Measurements from ENCODE around the gene MAP3K1.
A peak's percentile ranks its signal among the peaks of the same experiment; 100 is the strongest.

Gene MAP3K1

GRCh38 chr5:56822981-56823380, 7.6 kb downstream of the MAP3K1 start:
- Histone ChIP-seq H3K9me3 (no peaks in the 10 kb centered on the region), H3K4me1 (peaks cover 22% of the 10 kb centered on the region)

GRCh38 chr5:56824019-56824418, 8.7 kb downstream of the MAP3K1 start:
- H3K9me3 ChIP-seq = no peaks in the 10 kb centered on the region
- peaks cover 25% of the 10 kb centered on the region for H3K4me1 ChIP-seq
- no peak for DNase-seq (ENCODE audit: low spot score in 2 of 2)
- H3K4me3 ChIP-seq = no peak overlapping the region
- in situ Hi-C loops (cut with MboI; ENCODE audit: low sequenced_read_pairs) = loop anchor here (10.0 kb wide), 1 partner anchor 549 kb away; no protein-coding TSS in a partner anchor
- H3K36me3 ChIP-seq (replicated peaks) = no peaks in the 10 kb centered on the region
- no peaks in the 10 kb centered on the region for H3K27me3 ChIP-seq (ENCODE audit: low read depth)

More at GRCh38 chr5:56822981-56823380, 7.6 kb downstream of the MAP3K1 start:
- H3K36me3 ChIP-seq (replicated peaks) = no peaks in the 10 kb centered on the region
- in situ Hi-C loops (cut with MboI; ENCODE audit: low sequenced_read_pairs) = loop anchor here (10.0 kb wide), 1 partner anchor 548 kb away; no protein-coding TSS in a partner anchor
- H3K27me3 ChIP-seq (ENCODE audit: low read depth) = no peaks in the 10 kb centered on the region
- DNase-seq (ENCODE audit: low spot score in 2 of 2) = no peak
- H3K4me3 ChIP-seq = no peak overlapping the region

GRCh38 chr5:56825222-56825824, 10.0 kb downstream of the MAP3K1 start:
- Histone ChIP-seq H3K4me1 (peaks cover 27% of the 10 kb centered on the region), H3K36me3 (replicated peaks) (no peaks in the 10 kb centered on the region), H3K9me3 (no peaks in the 10 kb centered on the region), H3K4me3 (no peak overlapping the region), H3K27me3 (ENCODE audit: low read depth) (no peaks in the 10 kb centered on the region)
- DNase-seq (ENCODE audit: low spot score in 2 of 2) = no peak
- in situ Hi-C loops (cut with MboI; ENCODE audit: low sequenced_read_pairs) = loop anchor here (10.0 to 25.0 kb wide), 2 partner anchors 551 to 888 kb away; no protein-coding TSS in a partner anchor

- in situ Hi-C loops (cut with MboI; ENCODE audit: low sequenced_read_pairs) = loop anchor here (10.0 to 25.0 kb wide), 2 partner anchors 552 to 890 kb away; no protein-coding TSS in a partner anchor
- no peaks in the 10 kb centered on the region for H3K27me3 ChIP-seq (ENCODE audit: low read depth)
- no peak overlapping the region for H3K4me3 ChIP-seq
- peaks cover 32% of the 10 kb centered on the region for H3K4me1 ChIP-seq
- no peaks in the 10 kb centered on the region for H3K36me3 ChIP-seq (replicated peaks)
- peak in 1 of 2 experiments; percentile 31 for DNase-seq (ENCODE audit: low spot score in 2 of 2)
- H3K9me3 ChIP-seq = no peaks in the 10 kb centered on the region
Measured at GRCh38 chr5:56827049-56827448, 11.7 kb downstream of the MAP3K1 start.

- H3K4me3 ChIP-seq = no peak overlapping the region
- no peaks in the 10 kb centered on the region for H3K36me3 ChIP-seq (replicated peaks)
- H3K9me3 ChIP-seq = no peaks in the 10 kb centered on the region
- H3K4me1 ChIP-seq = peaks cover 32% of the 10 kb centered on the region
- H3K27me3 ChIP-seq (ENCODE audit: low read depth) = no peaks in the 10 kb centered on the region
- in situ Hi-C loops (cut with MboI; ENCODE audit: low sequenced_read_pairs) = loop anchor here (10.0 to 25.0 kb wide), 2 partner anchors 553 to 891 kb away; no protein-coding TSS in a partner anchor
- DNase-seq (ENCODE audit: low spot score in 2 of 2) = no peak
Measured at GRCh38 chr5:56827924-56828323, 12.6 kb downstream of the MAP3K1 start.

GRCh38 chr5:56829137-56829908, 14.0 kb downstream of the MAP3K1 start:
- H3K27me3 ChIP-seq (ENCODE audit: low read depth) = no peaks in the 10 kb centered on the region
- no peaks in the 10 kb centered on the region for H3K9me3 ChIP-seq
- peaks cover 42% of the 10 kb centered on the region for H3K4me1 ChIP-seq
- DNase-seq (ENCODE audit: low spot score in 2 of 2) = no peak
- H3K4me3 ChIP-seq = no peak overlapping the region
- no peaks in the 10 kb centered on the region for H3K36me3 ChIP-seq (replicated peaks)
- in situ Hi-C loops (cut with MboI; ENCODE audit: low sequenced_read_pairs) = loop anchor here (10.0 to 25.0 kb wide), 2 partner anchors 555 to 892 kb away; no protein-coding TSS in a partner anchor

GRCh38 chr5:56831773-56832172, 16.4 kb downstream of the MAP3K1 start:
- no peaks in the 10 kb centered on the region for H3K27me3 ChIP-seq (ENCODE audit: low read depth)
- H3K4me1 ChIP-seq = peaks cover 38% of the 10 kb centered on the region
- in situ Hi-C loops (cut with MboI; ENCODE audit: low sequenced_read_pairs) = loop anchor here (25.0 kb wide), 1 partner anchor 894 kb away; no protein-coding TSS in a partner anchor
- no peak overlapping the region for H3K4me3 ChIP-seq
- no peaks in the 10 kb centered on the region for H3K9me3 ChIP-seq
- DNase-seq (ENCODE audit: low spot score in 2 of 2) = no peak
- H3K36me3 ChIP-seq (replicated peaks) = no peaks in the 10 kb centered on the region

- in situ Hi-C loops (cut with MboI; ENCODE audit: low sequenced_read_pairs) = loop anchor here (25.0 kb wide), 1 partner anchor 896 kb away; no protein-coding TSS in a partner anchor
- peaks cover 29% of the 10 kb centered on the region for H3K4me1 ChIP-seq
- no peak overlapping the region for H3K4me3 ChIP-seq
- no peak for DNase-seq (ENCODE audit: low spot score in 2 of 2)
- H3K27me3 ChIP-seq (ENCODE audit: low read depth) = no peaks in the 10 kb centered on the region
- no peaks in the 10 kb centered on the region for H3K36me3 ChIP-seq (replicated peaks)
- H3K9me3 ChIP-seq = no peaks in the 10 kb centered on the region
Measured at GRCh38 chr5:56833325-56833724, 18.0 kb downstream of the MAP3K1 start.

GRCh38 chr5:56837381-56837780, 22.0 kb downstream of the MAP3K1 start:
- H3K4me3 ChIP-seq = no peak overlapping the region
- DNase-seq (ENCODE audit: low spot score in 2 of 2) = no peak
- no peaks in the 10 kb centered on the region for H3K9me3 ChIP-seq
- H3K4me1 ChIP-seq = peaks cover 19% of the 10 kb centered on the region
- in situ Hi-C loops (cut with MboI; ENCODE audit: low sequenced_read_pairs) = loop anchor here (25.0 kb wide), 1 partner anchor 900 kb away; no protein-coding TSS in a partner anchor
- no peaks in the 10 kb centered on the region for H3K36me3 ChIP-seq (replicated peaks)
- H3K27me3 ChIP-seq (ENCODE audit: low read depth) = no peaks in the 10 kb centered on the region

GRCh38 chr5:56837956-56838355, 22.6 kb downstream of the MAP3K1 start:
- Histone ChIP-seq H3K4me3 (no peak overlapping the region), H3K4me1 (peaks cover 19% of the 10 kb centered on the region), H3K9me3 (no peaks in the 10 kb centered on the region), H3K36me3 (replicated peaks) (no peaks in the 10 kb centered on the region), H3K27me3 (ENCODE audit: low read depth) (no peaks in the 10 kb centered on the region)
- in situ Hi-C loops (cut with MboI; ENCODE audit: low sequenced_read_pairs) = loop anchor here (25.0 kb wide), 1 partner anchor 901 kb away; no protein-coding TSS in a partner anchor
- DNase-seq (ENCODE audit: low spot score in 2 of 2) = no peak

- DNase-seq (ENCODE audit: low spot score in 2 of 2) = peak in 1 of 2 experiments; percentile 52
- Histone ChIP-seq H3K27me3 (ENCODE audit: low read depth) (no peaks in the 10 kb centered on the region), H3K9me3 (no peaks in the 10 kb centered on the region), H3K36me3 (replicated peaks) (no peaks in the 10 kb centered on the region), H3K4me3 (no peak overlapping the region), H3K4me1 (peaks cover 14% of the 10 kb centered on the region)
- in situ Hi-C loops (cut with MboI; ENCODE audit: low sequenced_read_pairs) = loop anchor here (25.0 kb wide), 1 partner anchor 901 kb away; no protein-coding TSS in a partner anchor
Measured at GRCh38 chr5:56838409-56839039, 23.2 kb downstream of the MAP3K1 start.

- Histone ChIP-seq H3K4me1 (peaks cover 9% of the 10 kb centered on the region), H3K27me3 (ENCODE audit: low read depth) (no peaks in the 10 kb centered on the region), H3K4me3 (no peak overlapping the region), H3K9me3 (no peaks in the 10 kb centered on the region), H3K36me3 (replicated peaks) (no peaks in the 10 kb centered on the region)
- DNase-seq (ENCODE audit: low spot score in 2 of 2) = no peak
- in situ Hi-C loops (cut with MboI; ENCODE audit: low sequenced_read_pairs) = loop anchor here (25.0 kb wide), 1 partner anchor 902 kb away; no protein-coding TSS in a partner anchor
Measured at GRCh38 chr5:56839062-56839461, 23.7 kb downstream of the MAP3K1 start.

- H3K9me3 ChIP-seq = no peaks in the 10 kb centered on the region
- H3K4me1 ChIP-seq = peaks cover 13% of the 10 kb centered on the region
- no peak for DNase-seq (ENCODE audit: low spot score in 2 of 2)
- in situ Hi-C loops (cut with MboI; ENCODE audit: low sequenced_read_pairs) = loop anchor here (25.0 kb wide), 1 partner anchor 903 kb away; no protein-coding TSS in a partner anchor
- H3K4me3 ChIP-seq = no peak overlapping the region
- H3K27me3 ChIP-seq (ENCODE audit: low read depth) = no peaks in the 10 kb centered on the region
- H3K36me3 ChIP-seq (replicated peaks) = no peaks in the 10 kb centered on the region
Measured at GRCh38 chr5:56840597-56840996, 25.2 kb downstream of the MAP3K1 start.
